ENCODE data around the gene SMIM1. TPM values are rescaled to one million over a fixed set of nuclear protein-coding genes. Genes with fewer than 3 reads are reported as not detected.

Gene SMIM1
- total and polyA plus RNA-seq, 9 of the 15 experiments (the other 6 are each of a cell fraction or from before 2014, with no cell fraction given) = 2.3 to 125 (median 24.3) TPM

GRCh38 chr1:3803905-3804626 lies 31.5 kb downstream of the SMIM1 start (continued):
- TF ChIP-seq SRSF3 (IDR thresholded peaks at IDR 0.05; ENCODE audit: insufficient read depth, low read length) (no peak), ZSCAN29 (IDR thresholded peaks at IDR 0.05) (0 out of 2 replicates have a peak, but pooled peaks have one; percentile 29), SP2 (IDR thresholded peaks at IDR 0.05; ENCODE audit: extremely low read depth, low read depth, low read length, poor library complexity, severe bottlenecking) (no peak), NR4A1 (CRISPR knock-in tag; IDR thresholded peaks at IDR 0.05) (no peak), NR4A1 (tag; IDR thresholded peaks at IDR 0.05) (peak; percentile 66; the same call in 1 of the 2 replicates), PML (IDR thresholded peaks at IDR 0.05; ENCODE audit: low read length) (no peak), SMARCA4 (IDR thresholded peaks at IDR 0.05) (peak; percentile 45; the same call in 1 of the 2 replicates), PYGO2 (tag; IDR thresholded peaks at IDR 0.05) (no peak), ZNF592 (IDR thresholded peaks at IDR 0.05) (peak; percentile 87), ZNF79 (CRISPR knock-in tag; IDR thresholded peaks at IDR 0.05; ENCODE audit: low read depth) (0 out of 2 replicates have a peak, but pooled peaks have one; percentile 25), SNRNP70 (optimal IDR thresholded peaks at IDR 0.05; ENCODE audit: low read depth, low read length) (no peak), KDM5B (IDR thresholded peaks at IDR 0.05; ENCODE audit: insufficient replicate concordance, low read depth, low read length) (peak; percentile 54), HEY1 (CRISPR knock-in tag; IDR thresholded peaks at IDR 0.05; ENCODE audit: borderline replicate concordance) (no peak), PKNOX1 (IDR thresholded peaks at IDR 0.05) (0 out of 2 replicates have a peak, but pooled peaks have one; percentile 4), NR2C2 (CRISPR knock-in tag; IDR thresholded peaks at IDR 0.05) (no peak), NR2C2 (tag; IDR thresholded peaks at IDR 0.05) (peak; percentile 45; the same call in 1 of the 2 replicates), VEZF1 (CRISPR knock-in tag; IDR thresholded peaks at IDR 0.05) (peak; percentile 28; the same call in 1 of the 2 replicates), FOSL1 (tag; conservative IDR thresholded peaks at IDR 0.05) (peak; percentile 64), ZNF175 (CRISPR knock-in tag; IDR thresholded peaks at IDR 0.05; ENCODE audit: low read depth) (peak; percentile 79; the same call in 1 of the 2 replicates), FOS (IDR thresholded peaks at IDR 0.05; ENCODE audit: extremely low read depth, insufficient read length) (no peak)
